Smooth muscle cell of the brain vasculature (primary cell): Measurements from ENCODE around the gene GAB3.

ENCODE experiments used
- DNase-seq: peaks from one replicate; pipeline ENCODE4 v3.0.0-alpha.2; 2012; ENCODE audit warnings: low read depth, low spot score

The GAB3 gene

GRCh38 chrX:154751669-154752271, 893 bp upstream of the GAB3 start:
- DNase-seq, result no peak

GRCh38 chrX:154751203-154751668, 359 bp upstream of the GAB3 start:
- DNase-seq, result no peak

GRCh38 chrX:154749856-154750255, 1.0 kb downstream of the GAB3 start:
- DNase-seq, result no peak

- no peak for DNase-seq
Measured at GRCh38 chrX:154748712-154749339, 2.1 kb downstream of the GAB3 start.

GRCh38 chrX:154742613-154743012, 8.3 kb downstream of the GAB3 start:
- DNase-seq, result no peak

GRCh38 chrX:154739952-154740465, 10.9 kb downstream of the GAB3 start:
- no peak for DNase-seq

GRCh38 chrX:154738011-154738738, 12.7 kb downstream of the GAB3 start:
- DNase-seq, result no peak

- DNase-seq, result no peak
Measured at GRCh38 chrX:154737136-154737535, 13.7 kb downstream of the GAB3 start.

- no peak for DNase-seq
Measured at GRCh38 chrX:154735695-154736393, 15.0 kb downstream of the GAB3 start.

GRCh38 chrX:154734061-154734781, 16.7 kb downstream of the GAB3 start:
- DNase-seq, result no peak

GRCh38 chrX:154733066-154733425, 17.8 kb downstream of the GAB3 start:
- no peak for DNase-seq

- no peak for DNase-seq
Measured at GRCh38 chrX:154732421-154733065, 18.3 kb downstream of the GAB3 start.

GRCh38 chrX:154731881-154732280, 19.0 kb downstream of the GAB3 start:
- DNase-seq, result no peak

- DNase-seq, result no peak
Measured at GRCh38 chrX:154731184-154731583, 19.7 kb downstream of the GAB3 start.

- DNase-seq, result no peak
Measured at GRCh38 chrX:154730253-154730891, 20.5 kb downstream of the GAB3 start.

- no peak for DNase-seq
Measured at GRCh38 chrX:154729439-154729838, 21.4 kb downstream of the GAB3 start.

GRCh38 chrX:154728431-154729190, 22.3 kb downstream of the GAB3 start:
- DNase-seq, result no peak

- DNase-seq, result no peak
Measured at GRCh38 chrX:154727871-154728270, 23.0 kb downstream of the GAB3 start.

GRCh38 chrX:154727418-154727817, 23.5 kb downstream of the GAB3 start:
- no peak for DNase-seq
